ENCODE data around the gene PNPLA7. TPM values are rescaled to one million over a fixed set of nuclear protein-coding genes. Genes with fewer than 3 reads are reported as not detected.
"Not testable (repeated sequence)": the region's sequence is repeated elsewhere in the genome, so short reads cannot be mapped to it uniquely, and the experiment has no call there.

Gene PNPLA7
- total RNA-seq, 1 experiment from 2014 or later: under 0.01 TPM

GRCh38 chr9:137515338-137515724 is 34.9 kb downstream of the PNPLA7 start:
- no peak for DNase-seq (ENCODE audit: low read depth)

GRCh38 chr9:137514691-137515337 is 35.4 kb downstream of the PNPLA7 start:
- no peak for DNase-seq (ENCODE audit: low read depth)

- DNase-seq (ENCODE audit: low read depth): peak; percentile 48
These were observed 36.2 kb downstream of the PNPLA7 start for GRCh38 chr9:137513801-137514570.

- DNase-seq (ENCODE audit: low read depth): not testable (repeated sequence)
These were observed 37.1 kb downstream of the PNPLA7 start for GRCh38 chr9:137513136-137513535.

GRCh38 chr9:137511758-137512463 is 38.3 kb downstream of the PNPLA7 start:
- no peak for DNase-seq (ENCODE audit: low read depth)

GRCh38 chr9:137511126-137511525 is 39.1 kb downstream of the PNPLA7 start:
- not testable (repeated sequence) for DNase-seq (ENCODE audit: low read depth)

GRCh38 chr9:137509198-137509597 is 41.0 kb downstream of the PNPLA7 start:
- DNase-seq (ENCODE audit: low read depth): no peak

- DNase-seq (ENCODE audit: low read depth): peak; percentile 88
These were observed 43.5 kb downstream of the PNPLA7 start for GRCh38 chr9:137506702-137507171.

- peak; percentile 68 for DNase-seq (ENCODE audit: low read depth)
These were observed 43.9 kb downstream of the PNPLA7 start for GRCh38 chr9:137506274-137506673.

- DNase-seq (ENCODE audit: low read depth): no peak
These were observed 44.6 kb downstream of the PNPLA7 start for GRCh38 chr9:137505421-137506140.

- DNase-seq (ENCODE audit: low read depth): no peak
These were observed 45.8 kb downstream of the PNPLA7 start for GRCh38 chr9:137504432-137504777.

GRCh38 chr9:137502008-137502911 is 47.9 kb downstream of the PNPLA7 start:
- peak; percentile 79 for DNase-seq (ENCODE audit: low read depth)

GRCh38 chr9:137501457-137501856 is 48.7 kb downstream of the PNPLA7 start:
- no peak for DNase-seq (ENCODE audit: low read depth)

GRCh38 chr9:137500666-137501397 is 49.4 kb downstream of the PNPLA7 start:
- DNase-seq (ENCODE audit: low read depth): no peak

GRCh38 chr9:137499858-137500661 is 50.1 kb downstream of the PNPLA7 start:
- DNase-seq (ENCODE audit: low read depth): no peak

GRCh38 chr9:137499416-137499815 is 50.8 kb downstream of the PNPLA7 start:
- no peak for DNase-seq (ENCODE audit: low read depth)

- no peak for DNase-seq (ENCODE audit: low read depth)
These were observed 51.5 kb downstream of the PNPLA7 start for GRCh38 chr9:137498720-137499150.

GRCh38 chr9:137497921-137498719 is 52.1 kb downstream of the PNPLA7 start:
- DNase-seq (ENCODE audit: low read depth): no peak
